HG03342 (cell line): ENCODE data around the gene TMEM63C.

Experiments
- ATAC-seq: cut with Tn5 transposase; IDR thresholded peaks from one replicate; pipeline ENCODE4 v1.9.1; 2021; ENCODE audit warnings: mild to moderate bottlenecking, moderate library complexity; ENCODE audit not compliant: unreplicated experiment

The TMEM63C gene

DNA sequence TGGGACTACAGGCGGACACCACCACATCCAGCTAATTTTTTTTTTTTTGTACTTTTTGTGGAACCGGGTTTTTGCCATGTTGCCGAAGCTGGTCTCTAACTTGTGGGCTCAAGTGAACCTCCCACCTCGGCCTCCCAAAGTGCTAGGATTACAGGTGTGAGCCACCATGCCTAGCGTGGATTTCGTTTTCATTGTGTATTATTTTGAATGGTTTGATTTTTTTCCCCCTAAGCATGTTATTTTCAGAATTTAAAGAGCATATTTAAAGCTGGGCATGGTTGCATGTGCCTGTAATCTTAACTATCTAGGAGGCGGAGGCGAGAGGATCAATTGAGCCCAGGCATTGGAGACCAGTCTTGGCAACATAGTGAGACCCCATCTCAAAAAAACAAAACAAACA lies 13.1 kb downstream of the TMEM63C start:
- no peak for ATAC-seq

DNA sequence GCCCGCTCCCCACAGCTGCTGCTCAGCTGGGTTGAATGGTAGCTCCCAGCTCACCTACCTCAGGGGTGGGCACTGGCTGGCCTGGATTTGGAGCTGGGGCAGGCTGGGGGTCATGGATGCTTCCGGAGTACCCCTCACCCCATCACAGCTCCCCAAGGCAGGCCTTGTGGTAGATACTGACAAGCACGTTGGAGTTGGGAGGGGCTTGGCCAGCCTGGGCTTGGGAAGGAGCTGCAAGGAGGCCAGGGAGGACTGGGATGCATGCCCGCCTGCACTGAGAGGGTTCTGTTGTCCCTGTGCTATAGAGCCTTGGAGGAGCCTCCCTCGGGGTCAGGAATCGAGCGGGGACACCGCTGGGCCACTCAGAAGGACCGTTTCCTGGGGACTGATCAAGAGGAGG lies 14.2 kb downstream of the TMEM63C start:
- no peak for ATAC-seq

DNA sequence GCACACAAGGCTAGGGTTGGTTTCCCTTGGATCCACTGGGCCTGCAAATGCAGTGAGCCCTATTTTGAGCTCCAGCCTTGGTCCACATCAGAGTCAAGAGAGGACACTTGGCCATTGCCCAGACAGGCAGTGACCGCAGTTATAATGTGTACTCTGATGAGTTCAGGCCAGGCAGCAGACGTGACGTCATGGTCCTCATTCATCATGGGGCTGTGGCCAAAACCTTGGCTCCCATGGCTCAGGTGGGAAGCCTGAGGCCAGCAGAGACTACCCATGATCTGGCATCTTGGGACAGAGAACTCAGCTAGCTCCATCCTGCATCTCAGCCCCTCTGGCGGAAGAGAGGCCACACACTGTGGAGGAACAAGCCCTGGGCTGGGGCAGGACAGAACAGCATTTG lies 16.4 kb downstream of the TMEM63C start:
- no peak for ATAC-seq

DNA sequence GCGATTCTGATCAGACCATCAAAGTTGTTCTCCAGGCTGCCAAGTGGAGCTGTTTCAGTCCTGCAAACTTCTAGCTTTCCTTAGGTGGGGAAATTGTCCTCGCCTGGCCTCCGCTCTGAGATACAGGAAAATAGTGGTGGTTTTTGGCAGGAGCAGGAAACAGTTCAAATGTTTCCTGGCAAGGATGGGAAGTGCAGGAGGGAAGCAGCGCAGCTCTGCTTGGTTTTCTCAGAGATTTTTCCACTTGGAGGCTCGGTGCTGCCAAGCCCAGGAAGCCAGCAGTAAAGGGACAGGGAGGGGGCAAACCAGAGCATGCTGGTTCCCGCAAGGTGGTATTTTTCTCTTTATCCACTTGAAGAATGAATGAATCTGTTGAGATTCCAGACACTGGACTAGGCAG lies 17.0 kb downstream of the TMEM63C start:
- ATAC-seq, result no peak

DNA sequence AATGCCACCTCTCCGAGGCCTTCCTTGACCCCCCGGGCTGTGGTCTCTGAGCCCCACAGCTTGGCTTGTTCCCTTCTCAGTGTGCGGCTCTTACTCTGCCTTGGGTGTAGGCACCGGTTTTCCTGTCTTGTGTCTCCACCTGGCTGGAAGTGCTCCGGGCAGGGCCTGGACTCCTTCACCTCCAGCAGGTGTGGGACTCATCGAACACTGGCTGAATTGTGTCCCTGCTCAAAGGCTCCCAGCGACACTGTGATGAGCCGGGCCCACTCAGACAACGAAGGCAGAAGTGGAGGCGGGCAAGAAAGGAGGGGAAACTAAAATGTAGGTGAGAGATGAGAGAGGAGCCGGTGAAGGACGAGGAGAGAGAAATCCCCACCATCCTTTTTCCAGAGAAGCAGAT lies 18.0 kb downstream of the TMEM63C start:
- no peak for ATAC-seq

DNA sequence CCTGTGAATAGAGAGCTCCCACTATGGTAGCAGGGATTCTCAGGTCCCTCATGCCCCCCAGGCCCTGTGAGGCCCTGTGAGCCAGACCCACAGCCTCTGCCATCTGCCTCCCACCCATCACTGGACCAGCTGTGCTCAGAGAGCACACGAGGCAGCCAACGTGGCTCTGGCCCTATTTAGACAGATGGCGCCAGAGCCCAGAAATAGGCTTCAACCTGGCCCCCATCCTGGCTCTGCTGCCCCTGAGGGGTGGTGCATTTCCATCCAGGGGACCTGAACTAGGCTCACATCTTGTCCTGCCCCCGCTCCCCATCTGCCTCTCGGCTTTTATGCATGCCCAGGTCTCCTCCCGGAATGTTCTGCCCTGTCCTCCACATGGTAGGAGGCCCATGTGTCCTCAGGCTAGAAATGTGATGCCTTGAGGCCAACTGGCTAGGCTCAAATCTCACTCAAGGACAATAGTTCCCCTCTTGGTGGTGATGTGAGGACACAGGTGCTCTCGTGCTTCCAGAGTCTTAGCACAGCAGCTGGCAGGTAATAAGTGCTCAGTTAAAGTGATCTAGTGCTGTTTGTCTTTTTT lies 18.9 kb downstream of the TMEM63C start:
- ATAC-seq, result no peak

DNA sequence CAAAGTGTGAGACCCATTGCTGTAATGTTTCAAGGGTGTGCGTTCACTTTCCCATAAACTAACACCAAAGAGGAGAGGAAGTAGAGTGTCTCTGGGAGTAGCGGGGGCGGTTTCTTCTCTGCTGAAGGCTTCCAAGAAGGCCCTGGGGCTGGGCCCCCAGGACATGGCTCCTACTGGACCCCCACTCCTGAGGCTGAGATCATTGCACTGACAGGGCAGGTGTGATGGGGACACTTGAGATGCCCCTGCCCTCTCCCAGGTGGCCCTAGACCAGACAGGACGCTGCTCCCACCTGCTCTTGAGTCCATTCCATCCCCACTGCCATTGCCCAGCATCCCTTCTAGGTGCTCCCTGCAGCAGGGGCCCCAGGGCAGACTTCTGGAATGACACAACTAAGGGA lies 20.1 kb downstream of the TMEM63C start:
- no peak for ATAC-seq

DNA sequence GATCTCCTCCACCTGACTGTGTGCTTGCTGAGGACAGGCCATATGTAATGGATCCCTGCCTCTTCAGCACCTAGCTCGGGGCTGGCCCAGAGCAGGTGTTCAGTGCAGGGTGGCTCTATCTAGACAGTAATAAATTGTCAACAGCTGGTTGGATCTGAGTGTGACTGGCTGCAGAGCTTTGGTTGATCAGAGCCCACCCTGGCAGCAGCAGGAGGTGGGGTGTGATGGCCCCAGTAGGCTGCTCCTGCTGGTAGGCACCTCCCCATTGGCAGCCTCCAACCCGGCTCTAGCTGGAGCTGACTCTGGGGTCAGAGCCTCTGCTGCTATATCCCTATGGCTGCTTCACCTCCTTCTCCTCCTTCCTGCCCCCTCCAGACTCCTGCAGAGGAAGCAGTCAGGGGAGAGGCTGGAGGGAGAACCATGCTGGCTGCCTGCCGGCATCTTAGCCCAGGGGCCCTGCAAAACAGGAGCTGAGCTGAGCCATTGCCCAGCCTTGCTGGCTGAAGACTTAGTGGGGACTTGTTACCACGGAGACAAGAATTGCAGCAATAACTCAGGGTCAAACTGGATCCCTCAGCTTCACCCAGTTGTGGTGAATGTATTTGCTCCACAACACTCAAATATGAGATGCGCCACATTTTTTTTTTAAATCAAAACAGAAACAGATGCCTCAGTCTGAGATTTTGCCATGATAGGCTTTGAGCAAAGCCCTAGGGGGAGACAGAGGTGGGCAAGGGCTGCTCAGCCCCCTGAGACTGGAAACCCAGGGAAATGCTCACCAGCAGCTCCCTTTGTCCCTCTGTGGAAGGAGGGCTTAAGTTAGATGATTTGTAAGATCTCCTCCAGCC lies 22.2 kb downstream of the TMEM63C start:
- ATAC-seq, result no peak

DNA sequence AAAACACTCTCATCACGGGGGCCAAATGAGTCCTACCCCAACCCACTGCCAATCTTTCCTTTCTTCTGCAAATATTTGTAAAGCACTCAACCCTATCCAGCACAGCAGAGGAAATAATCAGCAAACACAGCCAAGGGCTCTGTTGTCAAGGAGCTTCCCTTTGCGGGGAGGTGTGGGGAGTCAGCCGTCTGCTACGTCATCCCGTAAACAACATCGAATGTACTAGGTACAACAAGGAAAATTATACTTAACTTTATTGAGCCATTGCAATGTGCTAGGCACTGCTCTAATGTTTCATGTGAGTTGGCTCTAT lies 22.8 kb downstream of the TMEM63C start:
- no peak for ATAC-seq

DNA sequence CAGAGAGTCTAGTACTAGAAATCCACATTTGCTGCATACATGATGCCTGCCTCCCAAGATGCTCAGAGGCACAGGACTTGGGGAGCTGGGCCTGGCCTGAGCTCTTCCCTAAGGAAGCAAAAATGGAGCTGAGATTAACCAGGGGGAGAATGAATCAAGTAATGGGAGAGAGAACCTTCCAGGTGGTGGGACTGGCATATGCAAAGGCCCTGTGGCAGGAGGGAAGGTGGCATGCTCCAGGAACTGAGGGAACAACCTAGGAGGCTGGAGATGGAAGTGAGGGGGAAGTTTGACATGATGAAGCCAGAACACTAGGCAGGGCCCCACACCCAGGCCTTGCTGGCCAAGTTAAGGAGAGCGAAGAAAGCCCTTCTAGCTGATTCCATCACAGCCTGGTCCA lies 23.3 kb downstream of the TMEM63C start:
- no peak for ATAC-seq

DNA sequence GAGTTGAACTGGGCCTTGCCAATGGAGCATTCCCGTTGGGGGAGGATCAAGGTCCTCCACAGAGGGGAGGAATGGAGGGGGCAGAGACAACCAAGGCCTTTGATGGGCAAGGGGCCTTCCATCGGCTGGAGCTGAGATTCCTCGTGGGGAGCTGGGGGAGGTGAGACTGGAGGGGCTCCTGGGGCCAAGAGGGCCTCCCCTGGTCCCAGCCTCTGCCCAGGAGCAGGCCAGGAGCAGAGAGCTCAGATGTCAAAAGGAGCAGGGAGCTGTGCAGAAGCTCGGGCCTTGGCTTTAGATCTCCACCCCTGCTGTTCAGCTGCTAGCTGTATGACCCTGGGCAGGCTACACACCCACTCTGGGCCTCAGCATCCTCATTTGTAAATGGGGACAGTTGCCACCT lies 24.0 kb downstream of the TMEM63C start:
- ATAC-seq, result no peak

DNA sequence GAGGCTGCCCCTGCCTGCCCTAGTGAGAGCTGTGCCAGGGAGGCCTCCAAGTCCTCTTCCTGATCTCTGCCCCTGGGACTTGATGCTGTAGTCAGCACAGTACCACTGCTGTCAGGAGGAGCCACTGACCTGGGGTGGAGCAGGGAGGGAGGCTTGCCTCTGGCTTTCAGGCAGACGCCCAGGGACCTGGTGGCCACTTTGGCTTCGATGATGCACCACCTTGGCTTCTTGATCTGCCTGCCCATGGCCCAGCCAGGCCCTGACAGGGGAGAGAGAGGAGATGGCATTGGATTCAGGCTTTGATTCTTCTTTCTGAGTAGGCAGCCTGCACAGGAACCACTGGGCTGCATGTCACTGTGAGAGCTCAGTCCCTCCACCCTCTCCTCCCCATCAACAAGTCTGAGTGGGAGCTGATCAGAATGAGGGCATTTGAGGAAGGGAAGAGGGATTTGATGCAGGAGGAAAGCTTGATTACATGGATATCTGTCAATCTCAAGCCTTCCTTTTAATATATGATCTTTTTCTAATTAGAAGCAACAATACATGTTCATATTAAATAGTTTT lies 24.7 kb downstream of the TMEM63C start:
- ATAC-seq, result no peak

DNA sequence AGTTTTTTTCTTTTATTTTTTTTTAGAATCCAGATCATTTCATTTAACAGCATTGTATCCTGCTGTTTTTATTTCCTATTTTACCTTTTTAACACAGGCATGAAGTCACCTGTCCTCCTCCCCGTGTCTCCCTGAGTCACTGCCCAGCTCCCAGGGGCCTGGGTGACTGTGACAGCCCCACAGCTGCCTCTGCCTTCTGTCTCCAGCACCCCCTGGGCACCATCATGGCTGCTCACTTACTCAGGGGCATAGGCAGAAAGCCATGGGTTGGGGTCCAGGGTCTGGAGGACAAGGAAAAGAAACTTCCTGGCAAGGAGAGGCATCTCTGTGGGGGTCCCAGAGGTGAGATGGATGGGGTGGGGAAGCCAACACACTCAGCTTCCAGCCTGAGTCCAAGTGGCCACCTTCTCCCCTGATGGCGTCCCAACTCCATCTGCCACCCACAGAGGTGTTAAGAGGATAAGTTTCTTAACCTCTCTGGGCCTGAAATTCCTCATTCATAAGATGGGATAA lies 25.3 kb downstream of the TMEM63C start:
- no peak for ATAC-seq

DNA sequence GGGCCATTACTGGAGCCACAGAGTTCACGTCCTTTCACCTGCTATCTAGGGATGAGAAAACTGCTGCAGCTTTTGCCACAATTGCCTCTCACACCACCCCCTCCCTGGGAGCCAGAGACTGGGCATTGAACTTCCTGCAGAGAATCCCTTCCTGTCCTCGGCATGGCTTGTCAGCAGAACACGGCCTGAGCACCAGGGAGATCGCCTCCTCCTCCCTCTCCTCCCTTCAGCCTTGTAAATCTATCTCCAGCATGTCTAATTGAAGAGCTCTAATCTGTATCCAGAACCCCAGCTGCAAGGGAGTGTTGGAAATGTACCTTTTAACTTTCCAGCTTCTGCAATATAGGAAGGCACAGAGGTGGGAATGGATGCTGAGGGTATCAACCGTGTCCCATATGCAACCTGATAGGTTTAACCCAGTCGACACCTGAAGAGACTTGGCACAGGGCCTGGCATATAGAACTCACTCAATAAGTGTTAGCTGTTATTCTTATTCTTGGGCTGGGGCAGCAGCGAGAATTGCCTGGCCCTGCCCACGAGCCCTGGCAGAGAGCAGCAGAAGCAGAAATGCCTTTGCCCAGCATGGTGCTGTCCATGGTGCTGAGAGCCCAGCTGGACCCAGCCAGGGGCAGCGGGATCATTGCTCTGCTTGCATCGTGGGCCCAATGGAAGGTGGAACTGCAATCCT lies 26.8 kb downstream of the TMEM63C start:
- no peak for ATAC-seq

DNA sequence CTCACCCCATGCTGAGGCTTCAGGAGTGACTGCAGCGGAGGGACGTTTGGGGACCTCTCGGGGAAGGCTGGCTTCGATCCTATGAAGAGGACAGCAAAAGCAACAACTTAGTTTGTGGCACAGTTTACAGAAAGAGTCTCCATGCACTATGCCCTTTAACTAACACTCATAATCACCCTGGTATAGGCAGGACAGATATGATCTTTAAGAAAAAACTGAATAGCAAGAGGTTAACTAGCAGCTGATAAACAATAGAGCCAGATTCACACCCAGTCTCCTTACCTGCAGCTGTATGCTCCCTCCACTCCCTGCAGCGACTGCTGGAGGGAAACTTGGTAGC lies 27.4 kb downstream of the TMEM63C start:
- ATAC-seq, result no peak

DNA sequence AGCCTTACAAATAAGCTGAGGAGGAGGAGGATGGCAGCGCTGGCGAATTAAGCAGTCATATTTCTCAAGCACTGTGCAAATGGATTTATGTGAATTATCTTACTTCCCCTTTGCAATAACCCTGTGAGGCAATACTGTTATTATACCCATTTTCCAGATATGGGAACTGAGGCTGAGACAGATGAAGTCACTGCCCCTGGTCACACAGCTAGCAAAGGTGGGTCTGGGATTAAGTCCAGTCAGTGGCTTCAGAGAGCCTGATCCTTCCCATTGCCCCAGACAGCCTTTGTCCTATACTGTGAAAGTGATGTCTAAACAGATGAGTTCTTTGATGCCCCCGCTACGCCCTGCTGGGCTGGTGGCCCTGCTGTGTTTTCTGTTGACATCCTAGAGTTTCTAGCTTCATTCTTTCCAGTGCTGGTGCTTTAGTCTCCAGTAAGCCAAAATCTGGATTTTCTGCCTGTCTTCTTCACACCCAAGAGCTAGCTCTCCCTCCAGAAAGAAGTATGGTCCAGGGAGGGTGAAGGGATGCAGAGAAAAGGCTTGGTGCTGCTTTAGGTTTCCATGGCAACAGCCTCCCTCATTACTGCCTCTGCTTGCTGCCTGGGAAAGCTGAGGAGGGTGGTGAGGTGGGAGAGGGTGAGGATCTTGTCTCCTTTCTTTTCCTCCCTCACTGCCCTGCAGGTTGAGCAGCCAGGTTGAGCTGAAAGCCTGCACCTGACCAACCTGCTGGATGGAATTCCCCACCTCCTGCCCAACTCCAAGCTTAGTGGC lies 30.7 kb downstream of the TMEM63C start:
- ATAC-seq, result no peak

DNA sequence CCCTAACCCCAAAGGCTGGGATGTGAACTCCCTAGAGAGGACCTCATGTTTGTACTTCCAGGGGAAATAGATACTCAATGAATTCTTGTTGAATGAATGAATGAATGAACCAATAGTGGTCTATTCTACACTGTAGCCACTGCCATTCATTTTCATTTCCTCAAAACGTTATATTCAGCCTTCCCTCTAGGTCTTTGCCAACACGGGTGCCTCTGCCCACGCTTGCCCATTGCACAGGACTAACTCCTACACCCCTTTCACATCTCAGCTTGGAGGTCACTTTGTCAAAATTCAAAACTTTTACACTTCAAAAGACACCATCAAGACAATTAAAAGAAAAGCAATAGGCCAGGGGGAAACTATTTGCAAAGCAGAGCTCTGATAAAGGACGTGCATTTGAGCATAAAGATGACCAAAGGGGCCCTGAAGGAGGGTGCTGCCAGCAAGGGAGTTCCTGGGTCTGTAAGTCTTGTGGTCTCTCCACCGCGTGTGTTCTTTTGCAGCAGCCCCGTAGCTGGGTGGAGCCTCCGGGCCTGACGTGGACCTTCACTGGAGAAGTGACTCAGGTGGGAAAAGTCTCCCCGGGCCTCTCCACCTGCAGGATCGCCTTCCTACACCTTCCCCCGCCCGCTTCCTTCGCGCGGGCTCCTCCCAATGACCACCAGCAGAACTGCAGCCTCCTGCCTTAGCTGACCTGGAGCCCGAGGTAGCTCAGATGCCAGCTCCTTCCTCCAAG lies 31.5 kb downstream of the TMEM63C start:
- ATAC-seq, result peak; percentile 82

DNA sequence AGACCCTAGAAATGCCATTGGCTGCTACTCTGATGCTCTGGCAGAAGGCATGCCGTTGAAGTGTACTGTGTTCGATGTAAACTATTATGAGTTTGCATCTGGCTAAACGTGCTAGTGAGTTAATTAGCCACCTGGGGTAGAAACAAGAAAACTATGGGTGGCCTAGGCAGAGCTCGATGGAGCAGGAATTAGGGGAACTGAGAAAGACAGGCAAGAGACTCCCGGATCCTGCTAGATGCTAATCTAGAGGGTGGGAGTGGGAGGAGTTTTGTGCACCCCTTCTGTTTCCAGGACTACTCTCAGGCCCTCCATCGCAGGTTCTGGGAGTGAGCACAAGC lies 32.0 kb downstream of the TMEM63C start:
- no peak for ATAC-seq

DNA sequence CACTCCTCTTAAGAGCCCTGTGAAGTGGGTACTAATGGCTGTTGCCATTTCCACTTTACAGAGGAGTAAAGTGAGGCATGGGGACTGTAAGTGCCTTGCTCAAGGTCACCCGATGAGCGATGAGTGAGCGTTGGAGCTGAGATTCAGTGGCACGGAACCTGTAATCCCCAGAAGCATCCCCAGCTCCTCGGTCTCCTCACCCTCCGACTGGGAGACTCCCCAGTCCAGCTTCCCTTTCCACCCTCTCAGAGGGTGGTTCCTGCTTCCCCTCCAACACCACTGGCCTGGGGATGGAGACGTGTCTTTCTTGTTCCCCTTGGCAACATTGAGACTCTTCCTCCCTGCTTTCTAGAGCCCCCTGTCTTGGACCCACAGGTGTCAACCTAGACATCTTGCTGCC lies 32.6 kb downstream of the TMEM63C start:
- ATAC-seq, result no peak

DNA sequence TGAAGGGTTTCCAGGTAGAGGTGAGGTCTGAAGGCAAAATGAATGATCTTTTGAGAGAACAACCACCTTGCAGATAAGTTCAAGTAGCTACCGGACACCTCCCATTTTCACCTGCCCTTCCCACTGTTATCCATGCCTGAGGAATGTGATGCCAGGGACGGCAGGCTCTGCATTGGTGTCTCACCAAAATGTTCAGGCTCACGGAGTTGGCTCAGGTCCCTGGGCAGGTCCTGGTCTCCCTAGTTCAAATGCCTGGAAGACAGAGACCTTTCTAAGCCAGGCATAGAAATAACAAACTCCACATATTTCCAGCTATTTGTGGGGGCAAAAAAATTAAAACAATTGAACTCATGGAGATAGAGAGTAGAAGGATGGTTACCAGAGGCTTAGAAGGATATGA lies 36.0 kb downstream of the TMEM63C start:
- ATAC-seq, result no peak

DNA sequence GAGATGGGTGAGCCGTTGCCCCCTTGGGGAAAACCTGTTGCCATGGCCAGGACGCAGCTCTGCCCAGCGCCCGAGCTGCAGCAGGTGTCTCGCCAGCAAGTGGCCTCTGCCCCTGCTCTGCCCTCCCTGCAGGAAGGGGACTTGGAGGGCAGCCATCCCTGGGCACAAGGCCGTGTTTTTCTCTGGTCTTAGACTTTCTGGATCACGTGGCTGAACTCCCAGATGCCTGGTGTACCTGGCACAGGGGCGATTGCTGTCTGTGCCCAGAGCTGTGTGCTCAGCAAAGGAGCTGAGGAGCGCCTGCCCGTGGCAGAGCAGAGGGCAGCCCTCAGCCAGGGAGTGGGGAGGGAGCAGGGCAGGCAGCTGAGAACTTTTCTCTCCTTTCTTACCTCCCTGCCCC lies 38.0 kb downstream of the TMEM63C start:
- no peak for ATAC-seq
